ENCODE measurements around the gene C11orf21.

Gene C11orf21

DNA sequence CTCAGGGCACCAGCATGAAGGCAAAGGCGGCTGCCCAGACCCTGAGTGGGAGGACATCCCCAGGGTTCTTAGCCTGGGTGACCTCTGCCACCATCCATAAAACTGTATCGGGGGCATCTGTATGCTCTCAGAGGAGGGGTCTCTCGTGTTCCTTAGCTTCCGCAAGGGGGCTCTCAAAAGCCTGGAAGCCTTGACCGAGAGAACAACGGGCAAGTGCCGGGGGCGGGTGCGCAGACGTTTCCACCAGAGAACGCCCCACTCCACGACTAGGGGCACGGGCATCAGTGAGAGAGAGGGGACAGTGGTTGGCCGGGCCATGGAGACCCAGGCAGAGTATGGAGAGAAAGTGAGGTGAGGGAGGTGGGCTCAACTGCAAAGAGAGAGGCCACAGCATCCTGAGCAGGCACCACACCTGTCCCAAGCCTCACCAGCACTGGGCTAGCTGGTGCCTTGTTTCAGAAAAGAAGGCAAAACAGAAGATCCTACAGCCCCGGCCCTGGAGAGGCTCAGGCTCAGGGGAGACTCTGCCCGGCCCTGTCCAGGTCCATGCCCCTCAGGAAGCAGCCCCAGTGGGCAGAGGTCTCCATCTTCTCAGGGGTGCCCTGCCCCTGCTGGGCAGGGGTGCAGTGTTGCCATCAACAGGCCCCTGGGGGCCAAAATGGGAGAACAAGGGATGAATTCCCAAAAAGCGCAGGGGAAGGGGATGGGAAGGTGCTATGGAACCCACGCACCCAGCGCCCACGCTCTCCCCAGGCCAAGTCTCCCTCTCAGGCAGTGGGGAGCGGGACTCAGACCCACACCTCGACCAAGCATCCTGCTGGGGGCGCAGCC lies 6.0 kb upstream of the C11orf21 start:
- no peak for DNase-seq

DNA sequence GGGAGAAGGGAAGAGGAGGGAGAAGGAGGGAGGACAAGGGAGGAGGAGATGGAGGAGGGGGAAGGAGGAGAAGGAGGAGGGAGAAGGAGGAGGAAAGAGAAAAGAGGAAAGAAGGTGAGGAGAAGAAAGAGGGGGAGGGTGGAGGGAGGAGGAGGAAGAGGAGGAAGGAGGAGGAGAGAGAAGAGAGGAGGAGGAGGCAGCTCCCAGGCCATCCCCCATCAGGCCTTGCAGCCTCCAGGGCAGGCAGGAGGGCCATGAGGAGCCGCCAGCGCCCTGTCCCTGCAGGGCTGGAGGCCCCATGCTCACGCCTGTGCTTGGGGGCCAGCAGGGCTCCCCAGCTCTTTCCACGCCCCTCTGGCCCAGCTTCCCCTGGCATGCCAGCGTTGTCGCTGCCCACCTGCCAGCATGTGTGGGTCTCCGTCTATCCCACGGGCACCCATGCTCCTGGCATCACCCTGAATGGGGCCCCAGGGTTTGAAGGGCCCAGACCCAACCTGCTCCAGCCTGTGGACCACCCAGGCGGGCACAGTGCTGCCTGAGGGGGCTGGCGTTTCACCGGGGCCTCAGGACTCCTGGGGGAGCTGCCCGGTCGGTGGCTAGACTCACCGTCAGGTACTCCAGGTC lies 5.3 kb upstream of the C11orf21 start:
- DNase-seq = no peak

DNA sequence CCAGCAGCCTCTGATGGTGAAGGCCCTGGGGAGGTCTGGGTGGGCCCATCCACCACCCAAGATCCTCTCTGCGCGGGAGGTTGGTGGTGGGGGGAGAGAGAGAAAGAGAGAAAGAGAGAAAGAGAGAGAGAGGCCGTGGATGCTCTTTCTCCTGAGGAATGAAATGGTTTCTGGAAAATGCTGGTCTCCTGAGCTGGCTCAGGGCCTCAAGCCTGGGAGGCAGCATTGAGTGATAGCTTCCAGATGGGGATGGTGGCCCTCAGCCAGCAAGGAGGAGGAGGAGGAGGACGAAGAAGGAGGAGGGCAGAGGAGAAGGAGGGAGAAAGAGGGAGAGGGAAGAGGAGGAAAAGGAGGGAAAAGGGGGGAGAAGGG lies 4.7 kb upstream of the C11orf21 start:
- no peak for DNase-seq

DNA sequence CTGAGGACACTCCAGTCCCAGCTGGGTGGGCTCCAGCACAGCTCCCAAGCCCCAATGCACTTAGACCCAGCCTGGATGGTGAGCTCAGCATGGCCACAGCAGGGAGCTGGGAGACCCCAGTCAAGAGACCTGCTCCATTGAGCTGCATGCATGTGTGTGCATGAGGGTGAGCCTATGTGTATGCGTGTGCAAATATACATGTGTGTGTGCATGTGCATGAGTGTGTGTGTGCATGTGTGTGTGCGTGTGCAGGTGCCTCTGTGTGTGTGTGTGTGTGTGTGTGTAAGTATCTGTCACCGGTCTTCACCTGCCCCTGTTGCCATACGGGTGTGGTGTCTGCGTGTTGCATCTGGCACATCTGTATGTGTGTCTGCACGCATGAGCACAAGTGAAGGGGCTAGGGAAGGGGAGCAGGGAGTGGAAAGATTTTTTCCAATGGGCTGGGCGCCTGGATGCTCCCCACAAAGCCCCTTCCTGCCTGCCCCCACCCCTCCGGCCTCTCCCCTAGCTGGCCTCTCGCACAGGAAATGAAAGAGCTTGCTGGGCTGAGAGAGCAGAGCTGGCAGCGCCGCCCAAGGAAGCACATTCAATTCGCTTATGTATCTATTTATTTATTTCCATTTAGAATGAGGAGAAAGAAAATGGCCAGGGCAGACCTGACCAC lies 4.2 kb upstream of the C11orf21 start:
- peak; percentile 77 for DNase-seq

DNA sequence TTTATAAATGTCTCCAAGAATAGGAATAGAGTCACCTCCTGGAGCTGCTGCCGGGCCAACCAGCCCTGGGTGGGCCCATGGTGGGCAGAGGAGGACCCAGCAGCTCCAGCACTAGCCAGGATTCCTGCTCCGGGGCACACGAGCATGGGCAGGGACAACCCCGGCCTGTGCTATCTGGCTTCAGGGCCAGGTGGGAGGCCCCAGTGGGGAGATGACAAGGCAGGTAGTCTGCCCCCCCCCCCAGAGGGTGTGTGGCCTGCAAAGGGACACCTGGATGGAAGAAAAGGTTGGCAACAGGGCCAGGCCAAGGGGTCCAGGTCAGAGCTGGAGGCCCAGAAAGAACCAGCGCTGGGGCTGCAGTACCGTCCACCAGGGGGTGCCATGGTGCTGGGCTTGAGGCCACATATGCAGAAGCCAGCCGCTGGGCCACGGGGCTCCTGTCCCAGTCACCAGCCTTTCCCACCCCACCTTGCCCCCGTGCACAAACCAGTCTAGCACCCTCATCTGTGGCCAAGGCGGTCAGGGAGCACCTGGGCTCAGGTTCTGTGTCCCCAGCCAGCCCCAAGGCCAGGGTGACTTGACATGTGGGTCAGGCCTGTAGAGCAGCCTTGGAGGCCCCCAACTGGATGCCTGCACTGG lies 3.5 kb upstream of the C11orf21 start:
- DNase-seq = peak; percentile 97

DNA sequence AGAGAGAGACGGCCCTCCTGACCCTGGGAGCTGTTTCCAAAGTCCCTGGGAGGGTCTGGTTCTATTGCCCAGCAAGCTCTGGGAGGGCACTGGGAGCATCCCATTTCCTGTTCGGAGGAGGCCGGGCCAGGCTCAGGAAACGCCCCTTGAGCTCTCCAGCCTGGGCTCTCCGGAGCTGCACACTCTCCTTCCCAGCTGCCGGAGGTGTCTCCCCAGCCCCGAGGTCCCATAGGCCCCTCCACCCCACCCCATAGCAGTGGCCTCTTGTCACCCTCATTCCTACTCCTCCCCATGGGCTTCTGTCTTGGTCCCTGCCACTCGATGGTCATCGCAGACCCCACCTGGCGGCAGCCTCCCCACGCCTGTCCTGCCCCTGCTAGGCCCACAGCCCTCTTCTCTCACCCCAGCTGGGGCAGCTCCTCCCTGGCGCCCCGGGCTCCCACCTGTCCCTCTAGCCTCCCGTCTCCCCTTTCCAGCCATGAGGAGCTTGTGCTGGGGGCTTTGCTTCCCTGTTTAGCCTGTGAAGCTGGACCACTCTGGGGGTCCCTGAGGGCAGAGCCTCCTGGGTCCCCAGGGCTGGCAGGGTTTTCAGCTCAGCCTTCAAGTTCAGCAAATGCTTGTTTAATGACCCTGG lies 2.9 kb upstream of the C11orf21 start:
- no peak for DNase-seq

DNA sequence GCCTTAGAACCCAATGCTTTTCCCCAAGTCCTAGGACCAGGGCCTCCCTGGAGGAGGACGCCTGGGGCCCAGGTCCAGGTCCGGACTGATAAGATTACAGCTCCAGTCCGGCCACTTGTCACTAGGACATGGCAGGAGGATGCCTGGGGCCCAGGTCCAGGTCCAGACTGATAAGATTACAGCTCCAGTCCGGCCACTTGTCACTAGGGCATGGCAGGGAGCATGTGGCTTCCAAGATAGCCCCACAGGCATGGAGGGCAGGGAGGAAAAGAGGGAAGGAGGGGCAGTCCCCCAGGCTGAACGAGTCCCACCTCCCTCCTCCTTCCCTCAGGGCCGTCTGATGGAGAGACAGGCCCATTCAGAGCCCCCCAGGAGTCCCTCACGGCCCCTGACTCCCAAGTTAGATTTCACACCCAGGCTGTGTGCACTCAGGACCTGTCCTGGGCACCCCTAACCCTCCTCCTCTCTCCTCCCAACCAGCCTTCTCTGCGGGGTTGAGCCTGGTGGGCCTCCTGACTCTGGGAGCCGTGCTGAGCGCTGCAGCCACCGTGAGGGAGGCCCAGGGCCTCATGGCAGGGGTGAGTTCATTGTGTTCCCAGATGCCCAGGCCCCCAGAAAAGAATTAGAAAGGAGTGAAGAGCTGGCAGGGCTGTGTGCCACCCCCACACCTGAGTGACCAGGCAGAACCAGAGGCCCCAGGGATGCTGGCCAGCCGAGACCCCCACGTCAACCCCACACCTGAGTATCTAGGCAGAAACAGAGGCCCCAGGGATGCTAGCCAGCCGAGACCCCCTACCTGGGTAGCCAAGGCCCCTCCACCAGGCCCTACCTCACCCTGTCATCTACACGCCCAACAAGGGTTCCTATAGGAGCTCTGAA lies 2.1 kb upstream of the C11orf21 start:
- DNase-seq = peak; percentile 69

DNA sequence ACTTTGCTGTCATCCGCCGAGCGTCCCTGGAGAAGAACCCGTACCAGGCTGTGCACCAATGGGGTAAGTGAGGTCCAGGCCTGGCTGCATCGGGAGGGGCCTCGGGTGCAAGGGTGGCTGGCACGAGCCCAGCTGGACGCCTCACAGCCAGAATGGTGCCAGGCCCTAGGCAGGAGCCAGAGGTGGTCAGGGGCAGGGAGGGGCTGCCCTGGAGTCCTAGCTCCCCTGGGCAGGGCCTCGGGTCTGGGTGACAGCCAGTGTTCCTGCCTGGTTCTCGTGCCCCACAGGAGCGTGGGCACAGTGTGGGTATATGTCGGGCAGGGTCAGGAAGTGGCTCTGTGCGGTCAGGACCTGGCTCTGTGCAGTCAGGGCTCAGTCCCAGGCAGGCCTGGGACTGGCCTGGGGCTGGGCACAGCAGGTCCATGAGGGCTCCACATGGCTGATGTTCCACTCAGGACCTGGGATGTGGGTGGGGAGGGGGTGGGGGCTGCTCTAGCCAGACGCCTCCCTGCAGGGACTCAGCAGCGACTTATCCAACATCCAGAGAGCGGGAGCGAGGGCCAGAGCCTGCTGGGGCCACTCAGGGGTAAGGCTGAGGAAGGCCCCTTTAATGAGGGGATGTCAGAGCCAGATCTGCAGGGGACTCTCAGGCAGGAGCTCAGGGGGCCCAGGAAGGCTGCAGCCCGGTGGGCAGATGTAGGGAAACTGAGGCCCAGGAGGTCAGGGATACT lies 1.3 kb upstream of the C11orf21 start:
- DNase-seq = no peak

DNA sequence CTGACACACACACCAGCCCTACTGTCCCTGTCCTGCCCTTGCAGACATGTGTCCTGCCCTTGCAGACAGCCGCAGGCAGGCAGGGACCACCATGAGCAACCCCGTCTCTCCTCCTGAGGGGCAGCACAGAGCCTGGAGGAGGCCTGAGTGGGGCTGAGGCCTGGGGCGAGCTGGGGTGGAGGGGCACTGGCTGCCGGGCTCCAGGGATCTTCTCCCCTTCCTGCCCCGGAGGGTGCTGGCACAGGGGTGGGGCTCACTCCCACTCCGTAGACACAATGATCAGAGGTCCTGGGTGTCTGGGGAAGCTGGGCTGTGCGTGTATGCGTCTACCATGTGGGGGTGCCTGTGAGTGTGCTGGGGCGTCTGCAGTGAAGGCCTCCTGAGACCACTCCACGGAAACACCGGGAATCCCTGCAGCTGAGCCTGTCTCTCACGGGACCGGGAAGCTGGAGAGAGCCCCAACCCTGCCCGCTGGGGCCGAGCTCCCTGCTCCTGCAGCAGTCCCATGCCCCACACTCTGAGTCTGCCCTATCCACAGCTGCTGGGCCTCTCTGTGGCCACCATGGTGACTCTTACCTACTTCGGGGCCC lies 683 bp upstream of the C11orf21 start:
- DNase-seq = peak; percentile 84

DNA sequence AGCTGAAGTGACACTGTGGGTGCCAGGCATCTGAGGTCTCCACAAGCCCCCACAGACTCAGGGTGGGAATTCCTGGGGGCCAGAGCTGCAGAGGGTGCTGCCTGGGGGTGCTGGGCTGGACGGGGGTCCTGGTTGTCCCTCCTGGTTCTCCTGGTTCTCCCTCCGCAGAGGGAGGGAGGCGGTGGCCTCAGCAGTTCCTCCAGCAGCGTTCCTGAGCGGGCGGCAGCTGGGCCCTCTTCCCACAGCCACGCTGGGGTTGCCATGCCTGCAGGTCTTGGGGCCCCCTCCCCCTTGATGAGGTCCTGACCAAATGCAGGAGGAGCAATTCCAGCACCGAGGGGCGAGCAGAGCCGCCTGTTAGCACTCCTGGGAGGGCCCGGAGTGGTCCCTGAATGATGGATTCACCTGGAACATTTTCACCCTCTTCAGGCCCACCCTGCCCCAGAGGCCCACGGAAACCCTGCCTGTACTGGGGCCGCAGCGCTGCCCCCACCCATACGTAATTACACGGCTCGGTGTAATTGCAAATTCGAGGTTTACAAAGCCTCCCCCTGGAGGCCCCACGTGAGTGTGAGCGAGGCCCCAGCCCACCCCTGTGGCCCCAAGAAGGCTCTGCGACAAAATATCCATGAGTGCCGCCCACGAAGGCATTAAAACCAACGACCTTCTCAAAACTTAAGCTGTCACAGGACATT lies 635 bp downstream of the C11orf21 start:
- DNase-seq = peak; percentile 74

DNA sequence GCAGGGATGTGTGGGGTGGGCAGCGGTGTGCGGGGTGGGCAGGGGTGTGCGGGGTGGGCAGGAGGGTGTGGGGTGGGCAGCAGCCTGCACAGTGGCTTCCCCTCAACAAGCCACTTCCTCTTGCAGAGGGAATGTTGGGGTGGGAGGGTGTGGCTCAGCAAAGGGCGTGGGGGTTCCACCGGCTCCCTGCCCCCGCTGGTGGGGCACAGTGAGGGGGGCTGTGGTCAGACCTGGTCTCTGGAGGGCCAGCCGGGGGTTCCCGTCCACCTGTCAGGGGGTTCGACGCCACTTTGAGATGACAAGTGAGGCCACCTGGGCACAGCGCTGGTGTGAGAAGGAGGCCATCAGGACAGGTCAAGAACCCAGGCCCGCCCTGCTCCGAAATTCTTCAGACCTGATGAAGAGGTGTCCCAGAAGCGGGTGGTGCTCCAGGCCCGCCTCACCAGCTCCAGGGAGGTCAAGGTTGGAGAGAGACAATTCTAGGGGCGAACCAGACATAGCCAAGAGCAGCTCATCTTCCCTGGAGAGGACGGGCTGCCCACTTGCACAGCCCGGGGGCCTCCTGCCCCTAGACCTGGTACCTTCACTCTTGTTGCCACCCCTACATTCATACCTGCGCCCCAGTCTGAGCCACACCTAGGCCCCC lies 1.3 kb downstream of the C11orf21 start:
- DNase-seq = peak; percentile 74

DNA sequence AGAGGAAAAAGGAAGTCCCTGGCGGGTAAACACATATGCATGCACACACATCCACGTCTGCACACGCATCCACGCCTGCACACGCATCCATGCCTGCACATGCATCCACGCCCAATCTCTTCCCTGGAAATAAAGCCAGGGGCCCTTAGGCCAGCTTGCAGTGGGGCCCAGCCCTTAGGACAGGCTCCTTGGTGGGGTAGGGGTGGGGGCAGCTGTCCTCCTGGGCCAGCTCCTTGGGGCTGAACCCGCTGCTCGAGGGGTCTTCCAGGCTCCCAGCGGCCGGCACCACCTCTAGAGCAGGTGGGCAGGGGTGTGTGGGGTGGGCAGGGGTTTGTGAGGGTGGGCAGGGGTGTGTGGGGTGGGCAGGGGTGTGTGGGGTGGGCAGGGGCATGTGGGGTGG lies 1.9 kb downstream of the C11orf21 start:
- no peak for DNase-seq

DNA sequence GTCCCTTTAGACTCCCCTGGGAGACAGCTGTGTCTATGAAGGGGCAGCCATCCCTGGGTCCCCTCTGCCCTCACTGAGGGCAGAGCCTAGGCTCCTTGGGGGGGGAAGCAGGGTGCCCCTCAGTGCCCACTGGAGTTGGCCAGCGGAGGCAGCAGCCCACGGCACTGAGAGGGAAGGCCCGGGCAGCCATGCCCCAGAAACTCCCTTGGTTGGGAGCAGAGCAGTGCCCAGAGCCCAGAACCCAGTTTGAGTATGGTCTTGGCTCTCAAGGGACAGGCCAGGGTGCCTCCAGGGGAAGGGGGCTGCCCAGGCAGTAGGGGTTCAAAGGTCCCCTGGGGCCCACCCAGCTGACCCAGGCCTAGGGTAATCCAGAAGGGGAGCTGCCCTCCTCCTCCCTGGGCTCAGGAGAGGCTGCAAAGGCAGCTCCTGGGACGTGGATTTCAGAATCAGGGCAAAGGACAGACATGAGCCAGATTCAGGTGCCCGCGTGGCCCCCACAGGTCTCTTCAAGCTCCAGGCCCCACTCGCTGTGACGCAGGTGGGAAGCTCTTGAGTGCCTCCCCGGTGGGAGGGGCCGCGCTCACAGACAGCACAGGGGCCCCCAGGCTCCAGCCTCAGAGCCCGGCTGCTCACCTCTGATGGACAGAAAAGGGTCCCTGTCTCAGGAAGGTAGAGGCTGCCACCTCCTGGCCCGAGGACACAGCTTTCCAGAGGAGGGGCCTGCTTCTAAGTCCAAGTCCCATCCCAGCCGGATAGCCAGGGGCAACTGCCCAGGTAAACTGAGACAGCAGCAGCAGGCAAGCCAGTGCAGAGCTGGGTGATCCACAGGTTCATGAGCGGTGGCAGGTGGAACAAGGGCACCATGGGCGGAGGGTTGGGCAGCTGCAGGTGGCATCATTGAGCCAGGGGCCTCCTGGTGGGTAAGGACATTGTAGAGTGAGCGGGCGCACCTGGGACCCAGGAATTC lies 2.6 kb downstream of the C11orf21 start:
- DNase-seq = peak; percentile 79

DNA sequence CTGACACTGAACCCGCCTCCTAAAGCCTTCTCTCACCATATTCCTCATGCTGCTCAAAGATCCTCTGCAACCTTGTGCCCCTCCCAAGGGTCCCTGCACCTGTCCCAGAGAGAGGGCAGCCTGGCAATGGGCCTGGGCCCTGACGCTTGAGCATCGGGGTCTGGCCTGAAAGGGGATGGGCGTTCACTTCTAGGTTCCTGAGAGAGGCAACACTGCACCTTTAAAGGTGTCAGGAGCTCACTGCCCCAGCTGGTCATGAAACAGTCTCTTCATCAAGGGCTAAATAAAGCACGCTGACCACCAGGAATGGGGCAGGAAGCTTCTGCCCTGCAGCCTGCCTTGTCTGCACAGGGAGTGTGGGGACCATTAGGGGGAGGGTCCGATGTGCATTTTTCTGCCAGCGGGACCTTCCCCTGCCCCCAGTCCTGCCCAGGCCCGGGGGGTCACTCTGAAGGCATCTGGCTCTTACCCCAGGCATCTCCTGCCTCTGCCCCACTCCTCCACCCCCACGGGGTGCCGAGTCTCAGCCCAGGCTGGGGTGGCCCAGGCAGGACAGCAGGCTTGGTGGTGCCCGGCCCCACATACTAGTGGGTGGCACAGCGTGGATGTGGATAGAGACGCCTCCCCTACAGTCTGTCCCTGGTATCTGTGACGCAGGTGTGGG lies 3.5 kb downstream of the C11orf21 start:
- peak; percentile 58 for DNase-seq

DNA sequence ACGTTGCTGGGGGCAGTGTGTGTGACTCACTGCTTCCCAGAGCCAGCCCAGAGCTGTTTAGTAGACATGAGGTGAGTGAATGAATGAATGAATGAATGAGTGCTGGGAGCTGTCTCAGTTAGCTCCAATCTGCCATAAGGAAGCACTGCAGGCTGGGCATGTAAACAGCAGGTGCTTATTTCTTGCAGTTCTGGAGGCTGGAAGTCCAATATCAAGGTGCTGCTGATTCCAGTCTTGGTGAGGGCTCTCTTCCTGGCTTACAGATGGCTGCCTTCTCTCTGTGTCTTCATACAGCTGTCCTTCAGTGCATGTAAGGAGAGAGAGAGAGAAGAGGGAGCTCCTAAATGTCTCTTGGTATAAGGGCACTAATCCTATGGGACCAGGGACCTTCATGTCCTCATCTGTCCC lies 4.1 kb downstream of the C11orf21 start:
- DNase-seq = peak; percentile 52

DNA sequence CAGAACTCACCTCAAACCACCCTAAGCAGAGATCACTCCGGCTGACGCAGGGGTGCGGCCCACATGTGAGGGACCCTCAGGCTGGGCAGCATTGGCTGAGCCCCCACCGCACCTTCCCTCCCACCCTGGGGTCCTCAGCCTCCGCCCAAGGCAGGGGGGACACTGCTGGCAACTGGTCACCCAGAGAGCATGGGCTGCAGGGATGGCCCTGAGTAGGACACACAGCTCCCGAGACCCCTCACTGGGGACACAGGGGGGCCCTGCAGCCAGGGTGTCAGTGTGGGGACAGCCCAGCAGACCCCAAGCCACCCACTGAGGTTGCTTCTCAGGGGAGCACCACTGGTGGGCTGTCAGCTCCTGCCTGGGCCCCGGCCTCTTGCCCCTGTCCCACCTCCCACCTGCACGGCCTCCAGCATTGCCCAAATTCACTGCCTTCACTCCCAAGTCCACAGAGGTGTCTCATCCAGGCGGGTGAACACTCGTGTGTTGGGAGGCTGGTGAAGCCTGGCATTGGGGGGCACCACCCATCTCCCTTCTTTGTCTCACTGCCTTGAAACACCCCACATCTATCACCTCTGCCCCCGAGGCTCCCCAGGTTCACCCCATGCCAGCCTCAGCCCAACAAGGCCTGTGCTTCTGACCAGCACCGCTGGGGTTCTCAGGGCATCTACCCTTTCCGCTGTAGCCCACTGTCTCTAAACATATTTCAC lies 4.7 kb downstream of the C11orf21 start:
- peak; percentile 56 for DNase-seq

All from activated CD8-positive, alpha-beta memory T cell treated with anti-CD3 and anti-CD28 coated beads for 24 hours (primary cell).